ENCODE measurements around the gene CRTC3.

Gene CRTC3

DNA sequence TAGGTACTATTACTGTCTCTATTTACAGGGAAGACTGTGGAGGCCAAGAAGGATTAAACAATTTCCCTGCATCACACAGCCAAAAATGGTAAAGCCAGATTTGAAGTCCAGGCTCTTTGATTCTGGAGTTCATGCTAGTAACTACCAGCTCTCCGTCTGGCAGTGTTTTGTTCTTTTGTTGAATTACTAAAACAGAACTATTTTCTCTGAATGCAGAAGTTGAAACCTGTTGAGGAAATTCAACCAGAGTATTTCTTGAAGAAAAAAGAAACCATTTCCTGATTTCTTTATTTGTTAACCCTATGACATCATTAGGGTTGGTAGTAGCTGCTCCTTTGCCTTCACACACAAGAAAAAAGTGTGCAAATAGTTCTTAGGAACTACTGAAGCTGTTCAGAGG is 34.3 kb downstream of the CRTC3 start:
- DNase-seq = no peak

DNA sequence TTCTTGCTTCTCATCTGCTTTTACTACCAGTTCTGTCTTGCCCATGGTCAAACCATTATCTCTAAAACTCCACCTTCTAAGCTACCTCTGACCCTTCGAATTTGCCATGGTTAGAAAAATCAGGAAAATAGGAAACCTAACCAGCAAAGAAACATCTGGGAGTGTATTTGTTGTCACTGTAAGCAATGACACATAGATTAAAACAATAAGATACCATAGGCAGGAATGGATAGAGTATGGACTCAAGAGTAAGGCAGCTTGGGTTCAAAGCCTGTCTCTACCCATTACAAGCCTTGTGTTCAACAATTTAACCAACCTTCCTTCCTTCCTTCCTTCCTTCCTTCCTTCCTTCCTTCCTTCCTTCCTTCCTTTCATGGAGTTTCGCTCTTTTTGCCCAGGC is 34.9 kb downstream of the CRTC3 start:
- no peak for DNase-seq

DNA sequence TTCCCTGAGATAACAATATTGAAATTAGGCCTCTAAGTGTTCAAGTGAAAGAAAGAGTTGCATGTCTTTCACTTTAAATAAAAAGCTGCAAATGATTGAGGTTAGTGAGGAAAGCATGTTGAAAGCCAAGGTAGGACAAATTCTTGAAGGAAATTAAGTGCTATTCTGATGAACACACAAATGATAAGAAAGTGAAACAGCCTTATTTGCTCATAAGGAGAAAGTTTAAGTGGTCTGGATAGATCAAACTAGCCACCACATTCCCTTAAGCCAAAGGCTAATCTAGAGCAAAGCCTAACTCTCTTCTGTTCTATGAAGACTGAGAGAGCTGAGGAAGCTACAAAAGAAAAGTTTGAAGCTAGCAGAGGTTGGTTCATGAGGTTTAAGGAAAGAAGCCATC is 36.1 kb downstream of the CRTC3 start:
- no peak for DNase-seq

DNA sequence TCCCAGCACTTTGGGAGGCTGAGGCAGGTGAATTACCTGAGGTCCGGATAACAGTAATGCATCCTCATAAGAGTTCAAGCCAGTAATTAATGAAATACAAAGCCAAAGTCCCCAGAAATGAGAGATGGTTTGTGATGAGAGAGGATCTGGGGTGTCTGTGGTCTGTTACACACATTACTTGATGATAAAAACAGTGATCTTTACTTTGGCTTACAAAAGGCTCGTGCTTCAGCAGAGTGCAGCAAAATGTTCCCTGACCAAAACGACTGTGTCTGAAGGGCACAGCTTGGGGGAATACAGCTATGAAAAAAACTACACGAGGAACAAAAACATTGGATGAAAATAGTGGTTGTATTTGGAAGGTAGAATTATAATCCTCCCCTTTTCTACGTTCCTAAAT is 40.9 kb downstream of the CRTC3 start:
- DNase-seq = no peak

DNA sequence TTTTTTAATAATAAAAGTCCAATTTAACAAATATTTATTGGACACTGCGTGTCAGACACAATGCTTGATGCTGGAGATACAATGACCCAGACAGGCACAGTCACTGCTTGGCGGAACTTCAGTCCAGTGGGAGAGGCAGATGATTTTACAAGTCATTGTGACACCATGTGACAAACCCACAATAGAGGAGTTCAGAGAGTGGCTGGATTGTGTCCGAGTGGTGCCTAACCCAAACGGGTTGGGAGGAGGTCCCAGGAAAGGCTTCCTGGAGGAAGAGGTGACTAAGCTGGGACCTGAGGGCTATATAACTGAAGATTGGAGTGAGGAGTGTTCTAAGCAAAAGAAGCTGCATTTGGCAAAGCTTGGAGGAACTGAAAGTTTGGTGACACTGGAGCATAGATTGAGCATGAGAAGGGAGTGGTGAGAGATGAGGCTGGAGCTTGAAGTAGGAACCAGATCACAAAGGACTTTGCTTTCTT is 41.4 kb downstream of the CRTC3 start:
- DNase-seq = no peak

DNA sequence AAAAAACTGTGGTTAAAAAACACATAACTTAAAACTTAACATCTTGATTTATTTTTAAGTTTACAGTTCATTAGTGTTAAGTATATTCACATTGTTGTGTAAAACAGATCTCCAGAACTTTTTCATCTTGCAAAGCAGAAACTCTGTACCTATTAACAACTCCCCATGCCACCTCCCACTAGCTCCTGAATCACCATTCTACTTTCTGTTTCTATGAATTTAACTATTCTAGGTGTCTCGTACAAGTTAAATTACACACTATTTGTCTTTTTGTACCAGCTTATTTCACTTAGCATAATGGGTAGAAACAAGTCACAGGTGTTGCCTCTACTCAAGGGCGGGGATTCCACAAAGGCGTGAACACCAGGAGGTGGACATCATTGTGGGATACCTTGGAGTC is 43.2 kb downstream of the CRTC3 start:
- peak; percentile 20 for DNase-seq

DNA sequence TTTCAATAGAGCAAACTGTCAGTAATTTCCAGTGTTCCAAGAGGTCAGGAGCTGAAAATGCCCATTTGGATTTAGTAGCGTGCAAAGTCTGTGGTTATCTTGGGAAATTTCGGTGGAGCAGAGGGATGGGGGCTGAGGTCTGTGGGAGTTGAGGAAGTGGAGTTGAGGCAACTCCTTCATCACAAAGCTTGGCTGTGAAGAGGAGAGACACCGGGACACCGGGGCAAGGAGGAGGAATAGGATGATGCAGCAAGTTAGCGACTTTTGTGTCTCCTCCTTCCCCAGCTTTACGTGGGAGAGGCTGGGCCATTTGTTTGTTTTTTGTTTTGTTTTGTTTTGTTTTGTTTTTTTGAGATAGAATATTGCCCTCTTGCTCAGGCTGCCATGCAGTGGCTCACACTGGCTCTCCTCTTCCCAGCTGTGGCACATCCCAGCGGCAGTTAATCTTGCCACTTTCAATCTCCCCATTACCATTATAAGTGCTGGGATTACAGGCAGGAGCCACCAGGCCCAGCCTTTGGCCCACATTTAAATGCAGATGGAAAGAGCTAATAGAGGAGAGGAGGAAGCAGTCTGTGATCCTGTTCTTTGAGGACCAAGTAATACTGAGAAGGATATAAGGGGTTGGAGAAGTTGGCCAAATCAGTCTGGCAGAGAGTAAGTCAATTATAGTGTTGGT is 47.1 kb downstream of the CRTC3 start:
- no peak for DNase-seq

DNA sequence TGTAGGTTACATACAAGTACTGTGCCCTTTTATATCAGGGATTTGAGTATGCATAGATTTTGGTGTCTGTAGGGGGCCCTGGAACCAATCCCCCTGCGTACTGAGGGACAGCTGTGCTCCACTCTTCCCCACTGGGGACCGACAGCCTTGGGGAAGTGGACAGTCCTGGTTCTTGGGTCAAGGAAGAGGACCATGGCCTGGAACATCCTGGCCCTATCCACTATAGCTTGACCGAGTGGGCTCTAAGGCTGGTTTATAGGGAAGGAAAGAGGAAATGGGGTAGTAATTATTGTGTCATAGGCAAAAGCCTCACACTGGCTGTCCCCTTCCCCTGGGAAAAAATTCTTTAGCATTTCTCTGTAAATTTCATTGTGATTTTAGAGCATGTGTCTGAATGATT is 49.5 kb downstream of the CRTC3 start:
- no peak for DNase-seq

DNA sequence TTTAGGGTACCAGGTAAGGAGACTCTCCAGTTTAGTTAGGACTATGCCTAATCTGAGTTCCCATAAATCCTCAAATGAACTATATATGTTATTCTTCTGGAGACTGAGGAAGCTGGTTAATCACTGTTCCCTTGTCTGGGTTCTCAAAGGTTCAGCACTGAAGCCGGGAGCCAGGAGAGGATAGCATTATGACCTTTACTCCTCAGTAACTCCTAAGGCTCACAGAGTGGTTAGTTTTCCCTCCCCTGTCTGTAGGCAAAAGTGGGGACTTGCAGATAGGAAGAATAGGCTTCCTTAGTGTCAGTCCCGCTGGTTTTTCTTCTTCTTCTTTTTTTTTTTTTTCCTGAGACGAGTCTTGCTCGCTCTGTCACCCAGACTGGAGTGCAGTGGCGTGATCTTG is 50.4 kb downstream of the CRTC3 start:
- no peak for DNase-seq

DNA sequence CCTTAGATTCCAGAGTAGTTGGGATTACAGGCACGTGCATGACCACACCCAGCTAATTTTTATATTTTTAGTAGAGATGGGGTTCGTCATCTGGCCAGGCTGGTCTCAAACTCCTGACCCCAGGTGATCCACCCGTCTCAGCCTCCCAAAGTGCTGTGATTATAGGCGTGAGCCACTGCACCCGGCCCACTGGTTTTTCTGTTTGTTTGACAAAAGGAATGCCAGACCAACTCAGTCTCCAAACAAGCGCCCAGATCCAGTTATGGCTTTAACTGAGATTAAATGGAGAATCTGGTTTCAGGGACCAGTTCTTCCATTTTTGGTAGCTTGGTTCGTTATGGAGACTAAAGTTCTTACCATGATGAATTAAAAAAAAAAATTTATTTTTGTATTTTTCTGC is 50.8 kb downstream of the CRTC3 start:
- no peak for DNase-seq

DNA sequence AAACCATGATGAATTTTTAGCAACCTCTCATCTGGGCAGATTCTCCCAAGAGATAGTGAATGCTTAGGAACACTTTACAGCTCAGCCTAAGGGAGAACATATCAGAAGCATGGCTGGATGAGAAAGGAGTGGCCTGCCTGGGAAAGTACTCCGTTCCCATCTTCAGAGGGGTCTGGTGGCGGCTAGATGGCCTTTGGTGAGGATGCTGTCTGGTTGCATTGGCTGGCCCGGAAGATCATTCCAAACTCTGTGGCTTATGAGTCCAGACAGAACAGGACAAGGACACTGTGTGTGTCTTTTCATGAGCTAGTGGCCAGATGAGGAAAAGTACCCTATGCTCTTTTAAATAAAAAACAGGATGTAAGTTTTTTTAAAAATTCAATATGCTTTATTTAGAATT is 51.2 kb downstream of the CRTC3 start:
- DNase-seq = no peak

DNA sequence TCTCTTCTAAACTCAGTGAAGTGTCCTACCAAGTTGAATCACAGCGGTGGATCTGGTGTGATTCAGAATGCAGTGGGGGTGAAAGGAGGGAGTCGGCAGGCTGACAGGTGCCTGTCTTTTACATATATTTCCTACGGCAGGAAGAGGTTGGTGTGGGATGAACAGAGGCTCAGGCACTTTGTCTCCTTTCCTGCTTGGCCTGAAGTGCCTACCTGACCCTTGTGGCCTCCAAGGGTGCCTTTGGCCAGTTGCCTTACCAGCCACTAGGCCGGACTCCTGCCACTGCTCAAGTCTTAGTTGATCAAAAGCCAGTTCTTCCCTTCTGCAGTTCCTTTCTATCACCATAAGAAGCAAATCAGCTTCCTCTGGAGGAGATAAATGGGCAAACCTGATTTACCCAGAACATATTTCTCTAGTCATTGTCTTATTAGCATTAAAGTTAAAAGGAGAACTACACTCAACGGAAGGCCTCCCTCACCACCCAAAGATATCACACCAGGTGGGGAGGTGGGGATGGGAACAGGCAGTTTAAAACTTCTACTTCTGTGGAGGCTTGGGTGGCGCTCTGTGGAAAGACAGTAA is 52.1 kb downstream of the CRTC3 start:
- DNase-seq = peak; percentile 42

DNA sequence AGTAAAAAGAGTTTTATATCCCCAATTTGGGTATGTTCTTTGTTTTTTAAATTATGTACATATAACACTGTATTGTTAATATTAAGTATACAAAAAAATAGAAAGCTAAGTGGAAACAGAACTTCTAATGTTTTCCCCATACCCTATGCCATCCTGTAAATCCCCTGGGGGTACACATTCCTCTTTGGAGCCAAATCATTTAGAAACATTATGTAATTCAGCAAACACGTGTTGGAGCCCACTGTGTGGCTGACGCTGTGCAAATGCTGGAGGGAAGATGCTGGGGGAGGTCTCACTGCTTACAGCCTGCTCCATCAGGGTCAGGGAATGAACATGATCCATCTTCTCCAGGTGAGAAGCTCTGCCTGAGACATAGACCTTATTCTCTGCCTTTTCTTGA is 52.8 kb downstream of the CRTC3 start:
- DNase-seq = no peak

DNA sequence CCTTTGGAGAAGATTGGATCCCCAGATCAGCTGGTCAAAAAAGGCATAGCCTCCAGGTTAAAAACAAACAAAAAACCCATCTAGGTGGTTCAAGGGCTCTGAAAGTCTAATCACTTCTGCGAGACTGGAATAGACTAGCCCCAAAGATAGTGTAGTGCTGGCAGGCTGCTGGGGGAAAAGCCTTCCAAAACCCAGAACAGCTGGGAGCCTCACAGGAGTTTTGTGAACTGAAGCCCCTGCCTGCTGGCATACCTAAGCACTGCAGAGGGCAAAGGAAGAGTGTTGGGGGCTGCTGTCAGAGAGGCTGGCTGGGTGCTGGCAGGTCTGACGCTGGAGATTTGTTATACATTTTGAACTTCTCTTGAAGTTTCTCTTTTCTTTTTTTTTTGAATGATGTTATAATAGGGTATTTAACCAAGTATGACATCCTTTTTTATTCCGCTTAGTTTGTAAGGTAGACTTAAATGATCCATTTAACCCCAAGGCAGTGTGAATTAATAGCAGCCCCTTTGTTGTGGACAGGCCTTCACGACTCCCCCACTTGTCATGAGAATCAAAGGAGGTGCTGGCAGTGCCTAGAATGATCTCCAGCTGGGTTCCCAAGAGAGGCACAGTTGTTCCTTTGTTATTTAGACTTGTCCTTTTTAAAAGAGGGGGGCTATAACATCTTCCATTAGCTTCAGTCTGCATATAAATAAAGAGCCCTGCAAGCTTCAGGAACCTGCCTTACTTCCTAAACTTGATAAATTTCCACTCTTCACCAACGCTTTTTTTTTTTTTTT is 53.9 kb downstream of the CRTC3 start:
- DNase-seq = no peak

DNA sequence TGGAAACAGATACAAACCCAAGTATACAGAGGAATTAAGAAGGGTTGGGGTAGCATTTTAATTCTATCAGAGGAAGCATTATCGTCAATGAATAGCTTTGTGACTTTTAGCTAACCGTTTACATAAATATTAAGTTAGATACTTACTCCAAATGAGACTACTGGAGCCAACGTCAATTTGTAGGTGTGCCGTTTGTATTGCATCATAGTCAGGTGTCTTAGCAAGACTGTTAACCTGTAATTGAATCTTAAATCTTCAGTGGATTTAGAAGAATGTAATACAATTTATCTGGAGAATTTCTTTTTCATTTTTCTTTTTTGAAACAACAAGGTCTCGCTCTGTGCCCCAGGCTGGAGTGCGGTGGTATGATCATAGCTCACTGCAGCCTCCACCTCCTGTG is 55.1 kb downstream of the CRTC3 start:
- no peak for DNase-seq

DNA sequence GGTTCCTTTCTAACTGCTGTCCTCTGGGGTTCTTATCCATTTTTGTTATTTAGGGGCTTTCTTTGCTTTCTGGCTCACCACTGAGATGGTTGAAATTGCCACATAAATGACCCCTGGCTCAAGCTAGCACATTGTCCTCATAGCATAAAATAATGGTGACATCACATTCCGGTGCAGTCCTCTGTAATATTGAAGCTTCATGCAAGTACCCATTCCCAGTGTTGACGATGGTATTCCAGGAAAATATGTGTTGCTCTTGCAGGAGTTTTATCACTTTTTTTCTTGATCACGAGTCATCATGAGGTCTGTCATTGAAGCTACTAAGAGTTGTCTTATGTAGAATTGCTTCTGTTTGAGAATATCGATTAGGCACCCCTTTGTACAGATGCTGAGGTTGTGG is 56.1 kb downstream of the CRTC3 start:
- DNase-seq = no peak

DNA sequence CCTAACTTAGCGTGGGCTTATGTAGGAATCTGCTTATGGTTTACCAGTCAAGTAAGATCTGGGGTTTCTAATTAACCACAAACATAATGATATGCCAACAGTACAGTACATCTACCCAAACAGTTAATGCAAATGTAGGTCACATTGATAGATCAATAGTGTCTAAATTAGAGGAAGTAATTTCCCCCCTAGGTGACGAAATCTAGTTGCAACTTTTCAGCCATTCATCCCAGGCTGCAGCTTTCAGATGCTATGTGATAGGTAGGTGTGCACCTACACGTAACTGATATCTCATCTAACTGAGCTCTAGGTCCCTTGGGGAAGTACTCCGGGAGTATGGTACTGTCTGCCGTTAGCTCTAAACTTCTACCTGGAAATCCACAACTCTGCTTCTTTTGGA is 57.2 kb downstream of the CRTC3 start:
- no peak for DNase-seq

DNA sequence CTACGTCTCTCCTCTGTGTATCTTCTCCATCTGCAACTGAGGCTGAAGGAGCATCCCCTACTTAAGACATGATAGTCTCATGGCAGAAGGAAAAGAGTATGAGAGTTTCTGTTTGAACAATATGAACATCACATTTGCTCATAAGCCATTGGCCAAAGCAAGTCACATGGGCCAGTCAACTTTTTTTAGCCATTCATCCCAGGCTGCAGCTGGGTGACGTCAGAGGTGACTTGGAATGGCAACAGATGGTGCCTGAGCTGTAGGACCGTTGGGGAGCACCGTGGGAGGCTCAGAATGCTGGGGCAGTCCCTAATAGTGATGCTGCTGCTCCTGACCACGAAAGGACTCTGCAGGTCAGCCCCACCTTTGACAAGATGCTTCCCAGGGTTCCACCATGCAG is 58.7 kb downstream of the CRTC3 start:
- no peak for DNase-seq

DNA sequence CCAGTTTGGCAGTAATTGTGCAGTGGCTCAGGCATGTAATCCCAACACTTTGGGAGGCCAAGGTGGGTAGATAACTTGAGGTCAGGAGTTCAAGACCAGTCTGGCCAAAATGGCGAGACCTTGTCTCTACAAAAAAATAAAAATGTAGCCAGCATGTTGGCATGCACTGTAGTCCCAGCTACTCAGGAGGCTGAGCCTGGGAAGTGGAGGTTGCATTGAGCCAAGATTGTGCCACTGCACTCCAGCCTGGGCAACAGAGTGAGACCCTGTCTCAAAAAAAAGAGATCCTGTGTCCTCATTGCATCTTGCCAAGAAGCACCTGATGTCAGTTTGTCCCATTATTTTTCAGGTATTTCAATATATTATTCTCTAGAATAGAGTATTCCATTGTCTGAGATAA is 61.8 kb downstream of the CRTC3 start:
- no peak for DNase-seq

DNA sequence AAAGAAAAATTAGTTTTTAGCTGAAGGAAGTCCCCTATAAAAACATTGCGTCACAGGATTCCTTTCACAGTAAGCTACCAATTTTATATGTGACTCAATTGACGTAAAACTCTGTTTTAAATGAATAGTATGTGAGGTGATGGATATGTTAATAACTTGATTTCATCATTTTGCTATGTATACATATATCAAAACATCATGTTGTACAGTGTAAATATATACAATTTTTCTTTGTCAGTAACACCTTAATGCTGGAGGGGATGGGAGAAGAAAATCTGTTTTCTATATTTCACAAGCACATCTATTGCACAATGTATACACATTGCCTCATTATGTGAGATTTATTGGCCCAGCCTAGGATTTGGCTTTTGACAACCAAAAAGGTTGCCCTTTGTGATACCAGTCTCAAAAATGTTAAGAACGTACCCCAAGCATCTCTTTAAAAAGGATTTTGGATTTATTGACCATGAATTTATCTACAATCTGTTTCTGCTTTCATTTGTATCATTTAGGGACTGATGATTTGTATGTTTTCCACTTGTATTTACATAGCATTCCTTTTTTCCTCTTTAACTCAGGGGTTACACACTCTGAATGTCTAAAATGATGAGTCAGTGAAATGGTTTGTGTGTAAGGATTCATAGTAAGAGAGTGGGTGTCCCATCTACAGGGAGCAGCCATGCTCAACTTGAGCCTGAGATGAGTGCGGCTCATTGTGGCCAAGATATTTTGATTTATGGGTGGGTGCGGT is 62.6 kb downstream of the CRTC3 start:
- no peak for DNase-seq

DNA sequence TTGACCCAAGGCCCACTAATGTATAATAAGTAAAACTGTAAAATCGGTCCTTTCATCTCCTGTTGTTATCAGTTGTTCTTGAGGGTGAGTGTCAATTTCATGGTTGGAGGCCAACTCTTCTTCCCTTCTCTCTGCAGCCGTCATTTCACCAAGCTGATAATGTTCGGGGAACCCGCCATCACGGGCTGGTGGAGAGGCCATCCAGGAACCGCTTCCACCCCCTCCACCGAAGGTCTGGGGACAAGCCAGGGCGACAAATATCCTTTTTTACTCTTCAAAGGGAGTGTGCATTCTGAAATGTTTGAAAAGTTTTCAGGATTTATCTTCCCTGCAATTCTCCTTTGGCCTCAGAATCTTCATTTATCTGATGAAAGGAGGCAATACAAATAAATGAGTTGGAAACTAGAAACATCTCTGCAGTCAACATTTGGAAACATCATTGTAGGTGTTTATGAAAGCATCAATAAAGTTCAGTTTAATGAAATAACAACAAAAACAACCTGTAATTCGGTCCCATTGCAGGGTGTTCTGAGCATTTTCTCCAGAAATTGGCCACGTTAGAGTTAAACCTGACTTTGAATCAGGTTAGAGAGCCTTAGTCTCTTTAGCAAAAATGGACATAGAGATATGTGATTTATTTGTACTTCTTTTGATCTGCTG is 63.9 kb downstream of the CRTC3 start:
- no peak for DNase-seq

DNA sequence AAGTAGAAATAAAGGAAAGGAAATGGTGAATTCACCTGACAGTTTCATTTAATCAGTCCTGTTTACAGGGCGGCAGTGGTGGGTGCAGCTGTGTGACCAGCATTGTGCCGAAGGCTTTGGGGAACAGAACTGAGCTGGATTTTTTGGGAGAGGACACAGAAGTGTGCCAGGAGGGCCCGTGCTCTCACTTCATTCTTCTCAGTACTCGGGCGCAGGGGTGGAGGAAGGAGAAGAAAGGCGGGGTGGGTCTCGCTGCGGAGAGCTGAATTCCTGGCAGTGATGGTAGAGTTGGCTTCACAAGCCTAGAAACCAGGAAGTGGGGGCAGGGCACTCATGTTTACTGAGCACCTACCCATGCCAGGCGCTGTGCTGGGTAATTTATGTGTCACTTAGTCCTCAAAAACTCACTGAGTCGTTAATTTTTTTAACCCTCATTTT is 64.6 kb downstream of the CRTC3 start:
- peak; percentile 82 for DNase-seq

DNA sequence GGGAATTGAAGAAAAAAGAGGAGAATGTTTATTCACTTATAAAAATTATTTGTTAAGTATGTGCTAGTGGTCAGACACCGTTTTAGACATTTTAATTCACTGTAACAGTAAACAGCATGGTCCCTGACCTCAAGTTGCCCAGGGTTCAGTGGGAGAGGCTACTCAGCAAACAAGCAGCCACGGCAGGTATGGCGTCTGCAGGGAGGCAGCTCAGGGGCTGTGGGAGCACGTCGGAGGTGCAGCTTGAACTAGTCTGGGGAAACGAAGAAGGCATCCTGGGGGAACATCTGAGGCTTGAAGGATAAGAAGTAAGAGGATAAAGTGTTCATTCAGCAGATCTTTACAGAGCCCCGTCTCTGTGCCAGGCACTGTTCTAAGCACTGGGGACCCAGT is 66.0 kb downstream of the CRTC3 start:
- no peak for DNase-seq

All from activated naive CD4-positive, alpha-beta T cell treated with anti-CD3 and anti-CD28 coated beads, Interleukin-2, amount 50 U/mL, for 16 hours (primary cell).